Pancreas (tissue), 10 donors: Measurements from ENCODE around the gene PARD3B. TPM values are rescaled to one million over a fixed set of nuclear protein-coding genes. Genes with fewer than 3 reads are reported as not detected.

Experiments used
- ATAC-seq, 4 donors: fragments of 200-7000 bp; cut with Tn5 transposase; one replicate each; pipeline versions ENCODE4 v1.8.0 to v1.9.1; 2020; ENCODE audit warnings: mild to moderate bottlenecking in 4 of 4, moderate library complexity in 4 of 4
- DNase-seq, 6 donors: peaks; one replicate each; pipeline ENCODE4 v3.0.0-alpha.2; 2020
- FAIRE-seq: peaks from 2 replicates; lab custom pipeline; 2012; peaks lifted over from hg19 to GRCh38; lab: Jason Lieb, UNC
- H3K27ac ChIP-seq, 4 donors: fragments of 200-600 bp; sonication (generic); 1 replicate in 3 of 4; 2 replicates in 1 of 4; pipeline versions ENCODE4 v1.5.0 to v1.8.0; 2020
- H3K27me3 ChIP-seq, 4 donors: fragments of 200-600 bp; one replicate each; pipeline ENCODE4 v1.8.0; 2021
- H3K36me3 ChIP-seq, 3 donors: fragments of 200-600 bp; sonication (generic) in 1 of 3; one replicate each; pipeline versions ENCODE4 v1.5.0 to v1.8.0; 2020 to 2021
- H3K4me1 ChIP-seq, 3 donors: fragments of 200-600 bp; one replicate each; pipeline ENCODE4 v1.8.0; 2021
- H3K4me3 ChIP-seq, 4 donors: fragments of 200-600 bp; sonication (generic) in 2 of 4; one replicate each; pipeline versions ENCODE4 v1.5.0 to v1.8.0; 2020 to 2021
- H3K9me3 ChIP-seq, 4 donors: fragments of 200-600 bp; one replicate each; pipeline ENCODE4 v1.8.0; 2021
- CTCF ChIP-seq, 4 donors: fragments of 200-600 bp; sonication (generic) in 3 of 4; IDR thresholded peaks; one replicate each; pipeline versions ENCODE4 v1.5.0 to v1.8.0; 2021; ENCODE audit warnings: antibody characterized with exemption in 4 of 4
- WGBS, 2 donors: extraction: QIAGEN DNeasy Blood & Tissue Kit; methylation state at CpG; one replicate each; pipeline ENCODE4 v1.1.7; 2013; 5-methylcytosine and 5-hydroxymethylcytosine counted together
- intact Hi-C, 3 donors: fragments of 100-400 bp; cut with DNase I; formaldehyde crosslinking; loops; one replicate each; pipeline versions ENCODE4 v1.11.1 to v1.14.2; 2022
- polyA plus RNA-seq, 2 donors: library from polyadenylated mRNA; stranded (reverse); fragments of 200-250 nt; gene quantifications; one replicate each; pipeline ENCODE4 v1.2.3, GENCODE V29; 2013
- total RNA-seq, 6 donors: library from RNA; stranded (reverse); fragmentation: NEBNext Ultra II Directional in 4 of 6; extraction: Animal tissue kit (Norgen Biotek cat#: 25700) in 4 of 6; gene quantifications; one replicate each; pipeline versions ENCODE4 v1.2.1 to v1.2.4, GENCODE V29; 2021 to 2023
- donor health status: healthy with polysubstance abuse.
- donor health status: DM: no; HTN: no; CAD: no; lungs with moderate emphysema.
- donor health status: DM: no; HTN: no; CAD: no.
- donor health status: control.
- donor health status: control.
- donor health status: Bipolar disorder and iron deficiency.
- donor health status: DM: yes; HTN: yes; CAD: no.
- donor health status: DM: no; HTN: no; CAD: no.
- donor health status: DM: no; HTN: no; CAD: no.
- donor health status: DM: yes; HTN: yes; CAD: no.

PARD3B gene
- total and polyA plus RNA-seq, 8 donors = 2.8 to 21.5 (median 12.7) TPM

GRCh38 chr2:205375461-205376448 is 830.5 kb downstream of the PARD3B start:
- TF ChIP-seq CTCF (IDR thresholded peaks at IDR 0.05) = no peak
- Histone ChIP-seq H3K4me3 (no peak overlapping the region), H3K4me1 (no peaks in the 10 kb centered on the region), H3K27me3 (no peaks in the 10 kb centered on the region), H3K27ac (no peak overlapping the region), H3K36me3 (no peaks in the 10 kb centered on the region), H3K9me3 (no peaks in the 10 kb centered on the region)
- no peak for DNase-seq
- intact Hi-C loops = no loop called here
- FAIRE-seq = no peak
- 62 to 66% methylated on average over 9 of the region's 9 CpGs for WGBS, 2 donors
- peak in 1 of 4 donors; percentile 44 for ATAC-seq

GRCh38 chr2:205377324-205377723 is 832.0 kb downstream of the PARD3B start:
- Histone ChIP-seq H3K9me3 (no peaks in the 10 kb centered on the region), H3K36me3 (no peaks in the 10 kb centered on the region), H3K27me3 (no peaks in the 10 kb centered on the region), H3K4me1 (no peaks in the 10 kb centered on the region), H3K4me3 (no peak overlapping the region), H3K27ac (no peak overlapping the region)
- FAIRE-seq = no peak
- no peak for DNase-seq
- intact Hi-C loops = no loop called here
- TF ChIP-seq CTCF (IDR thresholded peaks at IDR 0.05) = no peak
- ATAC-seq = no peak

- intact Hi-C loops = no loop called here
- 97 to 98% methylated on average over 2 of the region's 2 CpGs for WGBS, 2 donors
- ATAC-seq = no peak
Observed at GRCh38 chr2:205383601-205384000, 838.3 kb downstream of the PARD3B start.

GRCh38 chr2:205386109-205386508 is 840.8 kb downstream of the PARD3B start:
- Histone ChIP-seq H3K27me3 (no peaks in the 10 kb centered on the region), H3K27ac (no peak overlapping the region), H3K9me3 (no peaks in the 10 kb centered on the region), H3K4me3 (no peak overlapping the region), H3K36me3 (no peaks in the 10 kb centered on the region), H3K4me1 (no peaks in the 10 kb centered on the region)
- intact Hi-C loops = no loop called here
- DNase-seq (no peak), FAIRE-seq (no peak), ATAC-seq (no peak)
- TF ChIP-seq CTCF (IDR thresholded peaks at IDR 0.05) = no peak
- 81 to 86% methylated on average over 3 of the region's 3 CpGs for WGBS, 2 donors

More at GRCh38 chr2:205383601-205384000, 838.3 kb downstream of the PARD3B start:
- no peak for TF ChIP-seq CTCF (IDR thresholded peaks at IDR 0.05)
- H3K36me3 ChIP-seq = no peaks in the 10 kb centered on the region
- DNase-seq (no peak), FAIRE-seq (no peak)
- H3K27me3 ChIP-seq = no peaks in the 10 kb centered on the region
- no peak overlapping the region for H3K27ac ChIP-seq
- H3K4me3 ChIP-seq = no peak overlapping the region
- H3K9me3 ChIP-seq = no peaks in the 10 kb centered on the region
- no peaks in the 10 kb centered on the region for H3K4me1 ChIP-seq
